ENCODE data around the gene KDM4C.

The KDM4C gene

DNA sequence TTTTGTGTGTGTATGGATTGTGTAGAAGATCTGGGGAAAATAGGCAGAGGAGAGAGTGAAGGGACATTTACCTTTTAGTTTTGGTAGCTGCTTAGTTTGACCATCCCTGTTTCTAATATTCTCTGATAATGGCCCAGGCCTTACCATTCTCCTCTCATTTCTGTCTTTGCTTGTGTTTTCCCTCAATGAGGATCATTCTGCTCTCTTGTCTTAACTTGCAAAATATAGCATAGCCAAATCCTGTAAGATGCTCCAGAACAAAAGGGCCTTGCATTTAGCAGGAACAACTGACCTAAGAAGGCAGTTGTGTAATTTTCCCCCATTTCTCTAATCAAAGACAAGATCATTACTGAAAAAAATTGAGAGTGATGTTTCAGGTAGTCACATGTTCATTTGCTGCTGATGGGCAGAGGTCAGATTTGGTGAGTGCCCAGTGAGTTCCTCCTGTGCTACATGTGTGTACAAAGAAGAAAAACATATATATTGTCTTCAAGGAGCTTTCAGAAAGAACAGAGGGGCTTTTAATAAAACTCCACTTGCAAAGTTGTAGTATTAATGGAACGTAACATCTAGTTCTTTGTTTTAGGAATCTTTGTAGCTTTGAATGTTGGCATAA, 139.5 kb downstream of the KDM4C start:
- H3K27me3 ChIP-seq (ENCODE audit: insufficient read depth, low read depth): no peaks in the 10 kb centered on the region
- no peak overlapping the region for H3K4me2 ChIP-seq
- no peaks in the 10 kb centered on the region for H4K20me1 ChIP-seq (ENCODE audit: insufficient read depth)
- no peak overlapping the region for H3K9ac ChIP-seq
- H3K27ac ChIP-seq: no peak overlapping the region
- H3K4me3 ChIP-seq (IDR thresholded peaks at IDR 0.05; ENCODE audit: insufficient read depth, low read depth, low read length): no peak overlapping the region
- no peak overlapping the region for H2AFZ ChIP-seq (ENCODE audit: low read depth)
- H3K79me2 ChIP-seq (ENCODE audit: insufficient read depth, low read depth): no peaks in the 10 kb centered on the region
- no peaks in the 10 kb centered on the region for H3K36me3 ChIP-seq (ENCODE audit: insufficient read depth)
- peaks cover 7% of the 10 kb centered on the region for H3K4me1 ChIP-seq (ENCODE audit: low read depth, poor library complexity, severe bottlenecking)
- TF ChIP-seq, protein P1, sequence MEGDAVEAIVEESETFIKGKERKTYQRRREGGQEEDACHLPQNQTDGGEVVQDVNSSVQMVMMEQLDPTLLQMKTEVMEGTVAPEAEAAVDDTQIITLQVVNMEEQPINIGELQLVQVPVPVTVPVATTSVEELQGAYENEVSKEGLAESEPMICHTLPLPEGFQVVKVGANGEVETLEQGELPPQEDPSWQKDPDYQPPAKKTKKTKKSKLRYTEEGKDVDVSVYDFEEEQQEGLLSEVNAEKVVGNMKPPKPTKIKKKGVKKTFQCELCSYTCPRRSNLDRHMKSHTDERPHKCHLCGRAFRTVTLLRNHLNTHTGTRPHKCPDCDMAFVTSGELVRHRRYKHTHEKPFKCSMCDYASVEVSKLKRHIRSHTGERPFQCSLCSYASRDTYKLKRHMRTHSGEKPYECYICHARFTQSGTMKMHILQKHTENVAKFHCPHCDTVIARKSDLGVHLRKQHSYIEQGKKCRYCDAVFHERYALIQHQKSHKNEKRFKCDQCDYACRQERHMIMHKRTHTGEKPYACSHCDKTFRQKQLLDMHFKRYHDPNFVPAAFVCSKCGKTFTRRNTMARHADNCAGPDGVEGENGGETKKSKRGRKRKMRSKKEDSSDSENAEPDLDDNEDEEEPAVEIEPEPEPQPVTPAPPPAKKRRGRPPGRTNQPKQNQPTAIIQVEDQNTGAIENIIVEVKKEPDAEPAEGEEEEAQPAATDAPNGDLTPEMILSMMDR (conservative IDR thresholded peaks at IDR 0.05; ENCODE audit: low read depth, low read length): no peak

DNA sequence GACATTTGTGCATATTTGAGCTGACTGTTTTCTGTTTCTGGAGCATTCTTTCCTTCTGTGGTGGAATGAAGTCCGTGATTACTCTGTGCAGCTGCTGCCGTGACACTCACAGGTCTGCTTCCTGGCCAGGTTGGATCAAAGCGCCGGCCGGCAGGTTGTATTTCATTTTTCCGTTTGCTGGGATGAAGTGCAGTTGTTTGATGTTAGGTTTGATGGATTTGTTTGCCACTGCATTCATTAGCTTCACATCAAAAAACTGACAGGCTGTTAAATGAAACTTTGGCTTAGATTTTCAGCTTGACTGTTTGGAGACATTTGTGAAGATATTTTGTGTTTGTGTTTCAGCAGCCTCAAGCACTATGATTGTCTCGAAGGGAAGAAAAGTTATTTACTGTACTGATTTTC, 140.1 kb downstream of the KDM4C start:
- TF ChIP-seq, protein P1 (conservative IDR thresholded peaks at IDR 0.05; ENCODE audit: low read depth, low read length): no peak
- Histone ChIP-seq H3K9ac (no peak overlapping the region), H3K4me1 (ENCODE audit: low read depth, poor library complexity, severe bottlenecking) (peaks cover 7% of the 10 kb centered on the region), H3K79me2 (ENCODE audit: insufficient read depth, low read depth) (no peaks in the 10 kb centered on the region), H3K4me3 (IDR thresholded peaks at IDR 0.05; ENCODE audit: insufficient read depth, low read depth, low read length) (no peak overlapping the region), H3K36me3 (ENCODE audit: insufficient read depth) (no peaks in the 10 kb centered on the region), H3K27ac (no peak overlapping the region), H2AFZ (ENCODE audit: low read depth) (no peak overlapping the region), H3K27me3 (ENCODE audit: insufficient read depth, low read depth) (no peaks in the 10 kb centered on the region), H4K20me1 (ENCODE audit: insufficient read depth) (no peaks in the 10 kb centered on the region), H3K4me2 (no peak overlapping the region)

DNA sequence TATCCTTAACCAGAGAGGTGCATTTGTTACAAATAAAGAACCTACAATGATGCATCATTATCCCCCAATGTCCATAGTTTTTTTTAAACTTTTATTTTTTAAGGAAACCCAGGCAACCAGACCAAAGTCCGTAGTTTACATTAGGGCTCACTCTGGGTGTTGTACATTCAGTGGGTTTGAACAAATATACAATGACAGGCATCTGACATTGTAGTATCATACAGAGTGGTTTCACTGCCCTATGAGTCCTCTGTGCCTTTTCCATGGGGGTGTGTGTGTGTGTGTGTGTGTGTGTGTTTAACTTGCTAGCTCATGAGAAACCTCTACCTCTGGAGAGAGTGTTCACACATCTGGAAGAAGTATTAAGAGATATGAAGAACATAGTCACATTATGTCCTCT, 141.5 kb downstream of the KDM4C start:
- Histone ChIP-seq H3K9ac (no peak overlapping the region), H4K20me1 (ENCODE audit: insufficient read depth) (no peaks in the 10 kb centered on the region), H3K27ac (no peak overlapping the region), H3K36me3 (ENCODE audit: insufficient read depth) (no peaks in the 10 kb centered on the region), H3K4me3 (IDR thresholded peaks at IDR 0.05; ENCODE audit: insufficient read depth, low read depth, low read length) (no peak overlapping the region), H3K4me2 (no peak overlapping the region), H2AFZ (ENCODE audit: low read depth) (no peak overlapping the region), H3K27me3 (ENCODE audit: insufficient read depth, low read depth) (no peaks in the 10 kb centered on the region), H3K79me2 (ENCODE audit: insufficient read depth, low read depth) (no peaks in the 10 kb centered on the region), H3K4me1 (ENCODE audit: low read depth, poor library complexity, severe bottlenecking) (peaks cover 2% of the 10 kb centered on the region)
- TF ChIP-seq, protein P1 (conservative IDR thresholded peaks at IDR 0.05; ENCODE audit: low read depth, low read length): no peak

DNA sequence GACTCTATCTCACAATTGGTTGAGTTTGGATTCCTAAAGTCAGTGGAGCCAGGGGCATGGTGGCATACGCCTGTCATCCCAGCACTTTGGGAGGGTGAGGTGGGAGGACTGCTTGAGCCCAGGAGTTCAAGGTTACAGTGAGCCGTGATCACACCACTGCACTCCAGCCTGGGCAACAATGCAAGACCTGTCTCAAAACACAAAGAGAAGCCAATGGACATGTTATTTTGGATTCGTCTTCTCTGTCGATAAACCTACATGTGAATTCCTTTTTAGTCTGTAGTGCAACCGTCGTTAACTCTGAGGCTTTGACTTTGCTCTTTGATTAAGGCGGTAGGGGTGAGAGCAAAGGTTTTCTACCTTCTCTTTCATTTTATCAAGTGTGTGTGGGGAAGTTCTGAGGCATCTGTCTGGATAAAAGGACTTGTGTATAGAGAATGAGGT, 142.7 kb downstream of the KDM4C start:
- no peaks in the 10 kb centered on the region for H3K36me3 ChIP-seq (ENCODE audit: insufficient read depth)
- H3K27me3 ChIP-seq (ENCODE audit: insufficient read depth, low read depth): no peaks in the 10 kb centered on the region
- H3K4me2 ChIP-seq: no peak overlapping the region
- H3K4me3 ChIP-seq (IDR thresholded peaks at IDR 0.05; ENCODE audit: insufficient read depth, low read depth, low read length): no peak overlapping the region
- H3K4me1 ChIP-seq (ENCODE audit: low read depth, poor library complexity, severe bottlenecking): no peaks in the 10 kb centered on the region
- no peak overlapping the region for H2AFZ ChIP-seq (ENCODE audit: low read depth)
- H3K79me2 ChIP-seq (ENCODE audit: insufficient read depth, low read depth): no peaks in the 10 kb centered on the region
- H3K9ac ChIP-seq: no peak overlapping the region
- H4K20me1 ChIP-seq (ENCODE audit: insufficient read depth): no peaks in the 10 kb centered on the region
- H3K27ac ChIP-seq: no peak overlapping the region
- TF ChIP-seq, protein P1 (conservative IDR thresholded peaks at IDR 0.05; ENCODE audit: low read depth, low read length): no peak

Measured in KMS-11 (cell line).